Brain pericyte (primary cell): Measurements from ENCODE around the gene EEFSEC.

Experiments
- DNase-seq: peaks from one replicate; pipeline ENCODE4 v3.0.0-alpha.2; 2012; ENCODE audit warnings: low read depth, low spot score

EEFSEC gene

GRCh38 chr3:128388932-128389331 lies 235.7 kb downstream of the EEFSEC start:
- DNase-seq, result no peak

DNA sequence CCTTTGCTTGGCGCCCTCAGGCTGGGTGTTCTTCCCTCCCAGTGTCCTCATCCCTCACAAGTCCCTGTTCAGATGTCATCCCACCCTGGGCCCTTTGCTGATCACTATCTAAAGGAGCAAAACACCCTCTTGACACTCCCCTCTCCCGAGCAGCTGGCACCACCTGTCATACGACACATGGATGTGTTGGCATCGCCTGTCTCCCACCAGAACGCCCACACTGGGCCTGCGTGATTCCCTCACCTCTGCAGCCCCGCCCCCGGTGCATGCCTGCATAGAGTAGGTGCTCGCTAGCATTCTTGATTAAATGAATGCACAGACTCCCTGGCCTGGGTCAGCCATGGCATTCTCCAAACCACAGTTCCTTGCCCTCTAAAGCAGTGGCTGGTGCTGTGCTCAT lies 237.6 kb downstream of the EEFSEC start:
- no peak for DNase-seq

GRCh38 chr3:128392021-128392420 lies 238.7 kb downstream of the EEFSEC start:
- no peak for DNase-seq

DNA sequence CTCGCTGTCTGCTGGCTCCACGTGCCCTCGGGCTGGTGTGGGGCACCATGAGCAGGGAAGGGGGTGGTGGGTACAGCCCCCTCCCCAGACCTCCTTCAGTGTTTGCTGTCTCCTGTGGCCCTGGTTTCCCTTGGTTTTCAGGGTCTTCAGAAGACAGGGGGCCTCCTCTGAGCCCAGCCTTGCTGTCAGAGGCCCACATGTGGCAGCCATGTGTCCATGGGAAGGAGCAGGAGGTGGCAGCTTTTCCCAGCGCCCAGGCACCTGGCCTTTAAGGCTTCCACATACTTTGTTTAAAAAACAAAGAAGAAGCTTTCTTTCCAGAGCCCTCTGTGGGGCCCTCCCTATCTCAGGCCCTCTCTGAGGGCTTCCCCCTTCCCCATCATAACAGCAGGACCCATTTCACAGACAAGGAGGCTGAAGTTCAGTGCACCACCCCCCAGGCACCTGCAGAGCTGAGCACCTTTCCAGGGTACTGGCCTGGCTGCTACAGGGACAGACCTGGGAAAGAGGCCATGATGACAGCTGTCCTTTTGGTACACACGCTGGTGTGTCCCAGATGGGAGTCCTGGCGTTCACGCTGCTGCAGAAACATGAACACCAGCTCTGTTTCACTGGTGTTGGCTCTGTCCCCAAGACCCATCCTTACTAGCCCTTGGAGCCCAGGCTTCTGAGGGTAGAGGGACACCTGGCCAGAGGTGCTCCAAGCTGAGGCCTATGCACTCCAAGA lies 239.7 kb downstream of the EEFSEC start:
- no peak for DNase-seq

GRCh38 chr3:128394033-128394432 lies 240.8 kb downstream of the EEFSEC start:
- DNase-seq, result no peak

GRCh38 chr3:128395046-128395445 lies 241.8 kb downstream of the EEFSEC start:
- DNase-seq, result no peak

GRCh38 chr3:128395500-128396162 lies 242.3 kb downstream of the EEFSEC start:
- no peak for DNase-seq

- no peak for DNase-seq
These were observed 244.2 kb downstream of the EEFSEC start for GRCh38 chr3:128397484-128397883.

DNA sequence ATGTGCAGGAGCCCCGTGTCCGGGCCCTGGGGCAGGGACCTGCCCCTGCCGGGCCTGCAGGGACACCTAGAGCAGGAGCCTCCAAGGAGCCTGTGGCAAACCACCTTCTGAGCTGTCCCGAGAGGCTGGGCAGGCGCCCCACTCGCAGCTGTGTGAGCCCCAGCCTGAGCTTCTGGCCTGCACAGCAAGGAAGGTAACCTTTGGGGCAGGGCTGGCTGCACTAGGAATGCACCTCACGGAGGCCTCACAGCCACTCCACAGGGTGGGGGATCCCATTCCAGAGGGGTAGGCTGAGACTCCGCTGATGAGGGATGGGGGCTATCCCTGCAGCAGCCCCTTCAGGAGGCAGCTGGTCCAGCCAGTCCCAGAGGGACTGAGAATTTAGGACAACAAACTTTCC lies 245.3 kb downstream of the EEFSEC start:
- DNase-seq, result no peak

GRCh38 chr3:128399221-128399915 lies 246.1 kb downstream of the EEFSEC start:
- DNase-seq, result no peak

DNA sequence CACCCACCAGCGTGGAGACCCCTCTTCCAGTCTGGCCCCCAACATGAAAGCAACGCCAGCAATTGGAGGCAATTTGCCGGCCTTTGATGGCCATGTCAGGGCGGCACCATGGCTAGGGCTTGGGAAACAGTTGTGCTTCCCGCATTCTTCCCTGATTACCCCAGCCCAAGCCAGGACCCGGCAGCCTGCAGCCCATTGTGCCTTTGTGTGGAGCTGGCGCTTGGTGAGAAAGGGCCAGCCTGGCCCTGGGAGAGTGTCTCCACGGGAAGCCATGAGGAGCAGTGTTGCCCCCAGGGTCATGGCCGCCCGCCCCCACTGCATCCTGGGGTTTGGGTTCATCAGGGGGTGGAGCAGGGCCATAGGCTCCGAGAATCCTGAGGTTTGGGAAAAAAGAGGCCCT lies 247.4 kb downstream of the EEFSEC start:
- DNase-seq, result no peak

DNA sequence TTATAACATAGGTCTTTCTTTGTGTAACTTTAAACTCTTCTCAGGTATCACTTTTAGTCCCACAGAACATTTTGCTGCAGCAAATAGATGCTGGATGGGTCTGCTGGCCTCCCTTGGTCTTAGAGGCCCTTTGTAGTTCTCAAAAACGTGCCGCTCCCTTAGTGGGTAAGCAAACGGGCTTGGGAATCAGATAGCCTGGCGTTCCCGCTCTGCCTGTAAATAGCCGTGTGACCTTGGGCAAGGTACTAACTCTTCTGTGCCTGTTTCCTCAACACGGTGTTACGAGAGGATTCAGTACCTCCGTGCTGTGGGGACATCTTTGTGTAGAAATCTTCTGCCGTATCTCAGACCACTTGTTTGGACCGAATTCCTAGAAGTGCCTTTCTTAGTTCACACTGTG lies 249.0 kb downstream of the EEFSEC start:
- DNase-seq, result no peak

DNA sequence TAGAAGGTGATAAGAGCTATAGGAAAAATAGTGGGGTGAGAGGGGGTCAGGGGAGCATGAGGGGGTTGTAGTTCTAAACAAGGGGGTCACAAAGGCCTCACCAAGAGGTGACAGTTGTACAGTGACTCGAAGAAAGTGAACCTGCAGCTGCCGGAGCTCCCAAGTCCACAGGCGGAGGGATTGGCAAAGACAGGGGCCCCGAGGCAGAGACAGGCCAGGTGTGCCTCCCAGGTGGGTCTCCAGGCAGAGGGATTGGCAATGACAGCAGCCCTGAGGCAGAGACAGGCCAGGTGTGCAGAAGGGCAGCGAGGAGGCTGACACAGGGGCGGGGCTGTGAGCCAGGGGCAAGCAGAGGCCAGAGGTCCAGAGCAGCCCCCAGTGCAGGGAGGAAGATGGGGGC lies 249.7 kb downstream of the EEFSEC start:
- DNase-seq, result no peak

GRCh38 chr3:128404276-128405068 lies 251.2 kb downstream of the EEFSEC start:
- no peak for DNase-seq

- no peak for DNase-seq
These were observed 252.4 kb downstream of the EEFSEC start for GRCh38 chr3:128405554-128406277.

GRCh38 chr3:128407247-128407646 lies 254.0 kb downstream of the EEFSEC start:
- no peak for DNase-seq

DNA sequence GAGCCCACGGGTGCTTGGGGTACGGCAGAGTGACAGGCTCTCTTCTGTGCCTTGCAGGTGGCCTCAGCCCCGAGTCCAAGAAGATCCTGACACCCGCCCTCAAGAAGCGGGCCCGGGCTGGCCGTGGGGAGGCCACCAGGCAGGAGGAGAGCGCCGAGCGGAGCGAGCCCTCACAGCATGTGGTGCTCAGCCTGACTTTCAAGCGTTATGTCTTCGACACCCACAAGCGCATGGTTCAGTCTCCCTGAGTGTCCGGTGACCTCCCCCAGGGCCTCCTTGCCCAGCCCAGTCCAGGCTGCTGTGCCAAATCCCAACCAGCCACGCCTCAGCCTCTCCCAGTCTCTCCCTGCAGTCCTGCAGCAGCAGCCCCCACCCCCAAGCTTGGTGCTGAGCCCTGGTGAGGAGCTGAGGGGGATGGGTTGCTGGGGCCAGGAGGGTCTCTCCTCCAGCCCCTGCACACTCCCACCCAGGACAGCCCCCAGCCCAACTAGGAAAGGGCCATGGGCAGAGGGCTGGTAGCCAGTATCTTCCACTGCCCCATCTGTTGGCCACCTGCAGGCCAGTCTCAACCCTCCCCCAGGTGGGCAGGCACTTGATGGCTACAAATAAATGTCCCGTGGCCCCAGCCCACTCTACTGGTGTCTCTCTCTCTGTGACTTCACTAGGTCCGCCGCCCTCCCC lies 254.9 kb downstream of the EEFSEC start:
- DNase-seq, result no peak

DNA sequence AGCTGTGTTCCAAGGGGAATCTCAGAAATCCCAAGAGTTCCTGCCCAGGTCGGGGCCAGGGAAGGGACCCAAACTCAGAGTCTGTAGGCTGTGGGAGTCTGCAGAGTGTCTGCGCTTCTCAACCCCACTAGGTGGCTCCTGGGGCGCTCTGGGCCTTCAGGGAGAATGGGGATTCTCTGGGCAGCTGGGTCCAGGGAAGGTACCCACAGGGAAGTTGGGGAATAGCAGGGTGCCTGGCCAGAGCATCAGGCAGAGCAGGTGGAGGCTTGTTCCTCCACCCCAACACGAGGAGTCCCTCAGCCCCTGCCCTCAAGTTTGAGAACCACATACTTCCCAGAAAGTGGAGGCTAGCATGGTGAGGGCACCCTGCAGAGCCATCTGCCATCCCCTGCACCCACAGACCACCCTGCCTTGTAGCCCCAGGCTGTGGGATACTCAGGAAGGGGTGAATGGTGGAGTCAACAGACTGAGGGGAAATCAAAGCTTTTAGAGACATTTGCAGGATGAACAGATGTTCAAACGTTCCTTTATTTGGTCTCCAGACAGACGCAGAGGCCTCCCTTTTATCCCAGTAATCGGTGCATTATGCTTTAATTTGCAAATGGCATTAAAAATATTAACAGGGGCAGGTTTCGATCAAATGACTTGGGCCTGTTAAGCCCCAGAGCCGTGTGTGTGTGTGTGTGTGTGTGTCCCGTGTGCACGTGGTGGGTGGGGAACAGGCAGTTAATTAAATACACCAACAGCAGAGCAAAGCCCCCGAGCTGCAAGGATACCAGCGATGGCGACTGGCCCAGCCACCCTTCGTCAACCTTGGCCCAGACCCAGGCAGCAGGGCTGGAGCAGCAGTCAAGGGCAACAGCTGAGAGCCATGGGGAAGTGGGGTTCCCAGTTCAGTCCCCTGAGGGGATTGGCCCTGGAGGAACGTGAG lies 255.7 kb downstream of the EEFSEC start:
- DNase-seq, result no peak
